ENCODE data around the gene MAD1L1.

MAD1L1 gene

GRCh38 chr7:2199528-2199927, 33.2 kb downstream of the MAD1L1 start:
- no peak for DNase-seq

GRCh38 chr7:2198760-2199159, 34.0 kb downstream of the MAD1L1 start:
- DNase-seq, result no peak

DNA sequence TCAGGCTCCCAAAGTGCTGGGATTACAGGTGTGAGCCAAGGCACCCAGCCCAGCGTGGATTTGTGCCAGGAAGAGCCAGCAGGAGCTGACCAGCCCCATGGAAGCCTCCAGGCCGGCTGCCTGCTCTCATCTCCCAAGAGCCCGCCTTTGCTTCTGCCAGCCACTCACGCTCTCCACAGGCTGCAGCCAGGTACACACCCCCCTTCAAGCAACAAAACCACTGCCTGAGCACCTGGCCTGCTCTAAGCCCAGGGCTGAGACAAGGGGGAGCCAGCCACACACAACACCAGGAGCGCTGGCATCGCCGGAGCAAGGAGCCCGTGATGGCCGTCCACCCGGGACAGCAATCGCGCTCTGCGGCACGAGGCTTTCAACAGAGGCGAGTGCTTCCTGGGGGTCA, 34.5 kb downstream of the MAD1L1 start:
- DNase-seq, result no peak

DNA sequence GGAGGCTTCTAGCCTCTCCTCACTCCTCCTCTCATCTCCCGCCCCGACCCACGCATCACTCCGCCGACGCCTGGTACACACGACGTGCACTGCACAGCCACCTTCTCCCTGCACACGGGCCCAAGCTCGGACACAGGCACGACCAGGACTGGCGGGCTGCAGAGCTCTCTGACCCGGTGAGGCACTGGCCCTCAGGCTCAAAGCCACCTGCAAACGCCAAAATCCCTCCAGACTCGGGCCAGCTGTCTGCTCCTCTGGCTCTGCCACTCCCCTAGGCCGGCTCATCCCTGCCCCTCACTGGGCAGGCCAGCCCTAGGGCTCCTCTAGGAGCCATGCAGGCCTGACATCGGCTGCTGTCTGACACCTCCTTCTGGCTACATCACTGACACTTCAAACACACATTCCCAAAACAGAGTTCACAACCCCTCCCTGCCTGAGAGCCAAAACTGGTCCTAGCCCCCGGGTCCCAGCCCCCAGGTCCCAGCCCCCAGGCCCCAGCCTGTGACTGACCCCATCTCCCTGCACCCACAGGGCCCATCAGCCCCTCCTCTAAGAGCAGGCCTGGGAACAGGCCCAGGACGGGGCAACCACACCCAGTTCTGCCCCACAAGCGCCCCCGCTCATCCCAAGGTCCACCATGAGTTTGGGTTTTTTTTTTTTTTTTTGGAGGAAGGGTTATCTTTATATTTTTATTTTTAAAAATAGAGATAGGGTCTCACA, 35.1 kb downstream of the MAD1L1 start:
- DNase-seq, result no peak

GRCh38 chr7:2196381-2197378, 36.1 kb downstream of the MAD1L1 start:
- no peak for DNase-seq

- DNase-seq, result no peak
These were observed 37.1 kb downstream of the MAD1L1 start for GRCh38 chr7:2195400-2196246.

DNA sequence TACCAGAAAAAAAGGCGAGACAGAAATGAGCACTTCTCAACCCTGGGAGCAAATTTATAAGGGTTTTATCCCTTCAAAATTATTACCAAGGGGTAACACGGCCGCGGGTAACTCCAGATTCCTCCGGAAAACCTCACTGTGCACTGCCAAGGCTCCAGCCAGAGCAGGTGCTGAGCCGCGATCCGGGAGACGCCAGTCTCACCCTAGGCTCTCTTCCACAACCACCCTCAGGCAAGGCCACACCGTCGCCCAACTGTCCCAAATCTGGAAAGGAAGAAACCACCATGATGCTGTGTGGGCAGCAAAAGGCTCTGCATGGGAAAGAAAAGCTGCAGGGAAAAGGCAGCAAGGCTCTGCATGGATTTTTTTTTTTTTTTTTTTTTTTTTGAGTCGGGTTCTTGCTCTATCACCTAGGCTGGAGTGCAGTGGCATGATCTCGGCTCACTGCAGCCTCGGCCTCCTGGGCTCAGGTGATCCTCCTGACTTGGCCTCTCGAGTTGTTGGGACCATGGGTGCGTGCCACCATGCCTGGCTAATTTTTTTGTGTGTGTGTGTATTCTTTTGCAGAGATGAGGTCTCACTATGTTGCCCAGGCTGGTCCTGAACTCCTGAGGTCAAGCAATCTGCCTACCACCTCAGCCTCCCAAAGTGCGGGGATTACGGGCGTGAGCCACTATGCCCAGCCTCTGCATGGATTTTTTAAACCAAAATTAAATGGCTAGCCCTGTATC, 39.0 kb downstream of the MAD1L1 start:
- no peak for DNase-seq

GRCh38 chr7:2192831-2193534, 39.8 kb downstream of the MAD1L1 start:
- DNase-seq, result no peak

GRCh38 chr7:2191016-2191415, 41.7 kb downstream of the MAD1L1 start:
- no peak for DNase-seq

- no peak for DNase-seq
These were observed 42.2 kb downstream of the MAD1L1 start for GRCh38 chr7:2190531-2190930.

- DNase-seq, result no peak
These were observed 46.6 kb downstream of the MAD1L1 start for GRCh38 chr7:2186166-2186565.

DNA sequence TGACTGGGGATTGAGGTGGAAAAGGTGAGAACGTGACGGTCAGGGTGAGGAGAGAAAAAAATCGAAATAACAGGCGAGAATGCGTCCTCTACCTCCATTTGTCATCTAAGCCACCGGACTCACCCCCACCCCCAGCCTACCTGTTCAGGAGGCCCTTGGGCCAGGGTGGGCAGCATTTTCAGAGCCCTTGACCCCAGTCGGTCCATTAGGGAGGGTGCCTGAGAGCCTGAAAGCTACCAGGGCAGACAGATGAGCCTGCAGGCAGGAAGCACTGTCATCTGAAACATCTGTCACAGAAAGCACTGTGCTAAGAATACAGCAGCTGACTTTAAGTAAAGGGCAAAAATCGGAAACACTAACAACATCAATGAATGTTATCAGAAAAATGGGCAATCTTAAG, 47.0 kb downstream of the MAD1L1 start:
- no peak for DNase-seq

GRCh38 chr7:2182461-2182860, 50.3 kb downstream of the MAD1L1 start:
- DNase-seq, result no peak

- no peak for DNase-seq
These were observed 51.5 kb downstream of the MAD1L1 start for GRCh38 chr7:2181077-2181854.

- no peak for DNase-seq
These were observed 52.7 kb downstream of the MAD1L1 start for GRCh38 chr7:2180081-2180480.

DNA sequence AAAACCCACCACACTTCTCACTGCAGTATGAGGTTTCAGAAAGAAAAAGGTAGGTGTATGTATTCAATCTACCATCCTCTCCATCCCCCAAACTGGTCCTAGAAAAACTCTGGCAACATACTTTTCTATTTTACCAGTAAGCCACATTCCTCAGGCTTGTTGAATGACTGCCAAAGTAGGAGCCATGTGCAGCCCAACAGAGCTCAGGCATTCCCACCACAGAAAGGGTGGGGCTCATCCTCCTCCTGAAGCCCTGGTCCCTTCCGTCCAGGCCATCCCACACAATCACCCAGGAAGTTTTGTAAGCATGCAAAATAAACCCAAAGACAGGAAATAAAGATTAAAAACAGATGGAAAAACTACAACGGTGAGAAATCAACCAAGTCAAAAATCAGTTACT, 57.2 kb downstream of the MAD1L1 start:
- no peak for DNase-seq

DNA sequence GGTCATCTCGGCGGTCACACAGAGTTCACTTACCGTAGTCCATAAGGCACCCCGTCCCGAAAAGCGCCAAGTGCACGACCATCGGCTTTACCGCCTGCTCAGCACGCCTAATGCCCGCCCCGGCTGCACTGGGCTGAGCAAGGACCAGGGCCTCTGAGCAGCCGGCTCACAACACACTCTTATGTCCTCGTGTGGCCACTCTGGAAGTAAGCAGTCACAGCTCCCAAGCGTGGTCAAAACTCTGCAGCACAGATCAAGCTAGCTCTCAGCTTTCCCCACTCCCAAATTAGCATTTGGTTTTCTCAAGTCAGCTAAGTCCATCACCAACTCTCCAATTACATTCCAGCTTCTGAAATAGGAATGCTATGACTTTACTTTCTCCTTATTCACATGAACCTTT, 57.7 kb downstream of the MAD1L1 start:
- no peak for DNase-seq

- no peak for DNase-seq
These were observed 59.4 kb downstream of the MAD1L1 start for GRCh38 chr7:2173189-2173827.

DNA sequence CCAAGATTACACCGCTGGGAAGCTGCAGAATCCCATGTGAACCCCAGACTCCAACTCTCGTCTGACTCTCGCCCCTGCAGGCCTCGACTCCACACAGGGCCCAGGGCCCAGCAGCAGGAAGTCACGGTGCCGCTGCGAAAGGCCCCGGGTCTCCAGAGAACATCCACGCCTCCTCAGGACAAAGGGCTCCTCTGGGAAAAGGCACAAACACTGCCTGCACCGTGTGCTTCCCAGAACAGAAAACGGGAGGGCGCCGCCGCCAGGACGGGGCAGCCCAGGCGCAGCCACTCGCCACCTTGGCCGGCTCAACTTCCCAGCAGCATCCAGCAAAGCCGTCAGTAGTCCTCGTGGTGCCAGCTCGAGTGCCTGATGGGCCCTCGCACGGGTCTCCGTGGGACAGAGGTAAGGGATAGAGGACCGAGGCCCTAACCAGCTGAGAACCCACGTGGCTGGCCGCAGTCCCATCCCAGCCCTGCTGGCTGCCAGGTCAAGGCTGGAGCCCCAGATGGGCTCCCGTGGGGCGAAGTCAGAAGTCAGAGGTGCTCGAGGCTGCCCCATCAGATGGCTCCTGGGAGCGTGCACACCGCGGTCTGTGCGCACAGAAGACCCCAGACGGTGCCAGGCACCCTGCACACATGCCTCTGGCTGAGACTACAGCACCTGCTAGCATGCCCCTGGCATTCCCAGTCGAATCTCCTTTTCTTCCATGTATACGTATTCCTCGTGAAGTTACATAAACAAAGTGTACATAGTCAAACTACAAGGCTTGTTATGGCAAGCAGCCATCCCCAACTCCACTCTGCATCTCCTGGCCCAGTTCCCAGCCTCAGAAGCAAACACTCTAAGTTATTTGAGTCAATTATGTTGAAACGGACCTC, 60.2 kb downstream of the MAD1L1 start:
- DNase-seq, result no peak

Data from activated CD4-positive, alpha-beta T cell treated with anti-CD3 and anti-CD28 coated beads, Interleukin-10, Interleukin-2, amounts not matched to agents 100 ng/mL and 50 ng/mL, durations not matched to agents 16 hours and 8 hours (primary cell).